ENCODE measurements around the gene KLHL5.

DNA sequence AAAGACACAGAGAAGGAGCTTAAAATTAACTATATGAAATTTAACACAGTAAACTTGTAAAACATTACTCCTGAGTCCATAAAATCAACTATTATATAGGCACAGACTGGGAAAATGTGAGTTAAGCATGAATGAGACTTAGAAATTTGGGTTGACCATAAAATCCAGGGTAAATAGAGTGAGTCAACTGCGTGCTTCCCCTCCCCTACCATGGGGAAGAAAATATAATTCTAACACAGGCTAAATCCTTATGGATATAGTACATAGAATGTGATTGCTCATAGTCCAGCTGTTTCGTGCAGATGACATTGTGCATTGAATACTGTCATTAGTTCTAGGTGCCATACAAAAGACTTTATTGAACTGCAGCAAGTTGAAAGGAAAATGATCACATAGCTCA is 42.2 kb downstream of the KLHL5 start:
- TF ChIP-seq, protein P1, sequence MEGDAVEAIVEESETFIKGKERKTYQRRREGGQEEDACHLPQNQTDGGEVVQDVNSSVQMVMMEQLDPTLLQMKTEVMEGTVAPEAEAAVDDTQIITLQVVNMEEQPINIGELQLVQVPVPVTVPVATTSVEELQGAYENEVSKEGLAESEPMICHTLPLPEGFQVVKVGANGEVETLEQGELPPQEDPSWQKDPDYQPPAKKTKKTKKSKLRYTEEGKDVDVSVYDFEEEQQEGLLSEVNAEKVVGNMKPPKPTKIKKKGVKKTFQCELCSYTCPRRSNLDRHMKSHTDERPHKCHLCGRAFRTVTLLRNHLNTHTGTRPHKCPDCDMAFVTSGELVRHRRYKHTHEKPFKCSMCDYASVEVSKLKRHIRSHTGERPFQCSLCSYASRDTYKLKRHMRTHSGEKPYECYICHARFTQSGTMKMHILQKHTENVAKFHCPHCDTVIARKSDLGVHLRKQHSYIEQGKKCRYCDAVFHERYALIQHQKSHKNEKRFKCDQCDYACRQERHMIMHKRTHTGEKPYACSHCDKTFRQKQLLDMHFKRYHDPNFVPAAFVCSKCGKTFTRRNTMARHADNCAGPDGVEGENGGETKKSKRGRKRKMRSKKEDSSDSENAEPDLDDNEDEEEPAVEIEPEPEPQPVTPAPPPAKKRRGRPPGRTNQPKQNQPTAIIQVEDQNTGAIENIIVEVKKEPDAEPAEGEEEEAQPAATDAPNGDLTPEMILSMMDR (IDR thresholded peaks at IDR 0.05) = no peak
- no peak for TF ChIP-seq POLR2AphosphoS5 (IDR thresholded peaks at IDR 0.05)
